ENCODE measurements around the gene PMAIP1. TPM values are rescaled to one million over a fixed set of nuclear protein-coding genes. Genes with fewer than 3 reads are reported as not detected.
"Not testable (repeated sequence)": the region's sequence is repeated elsewhere in the genome, so short reads cannot be mapped to it uniquely, and the experiment has no call there.

Gene PMAIP1
- total RNA-seq (2014; rRNA removed; shearing (Covaris generic); ENCODE audit: low replicate concordance) = 43.4 and 52.8 TPM in 2 replicates

GRCh38 chr18:59899298-59900221, at the start of gene PMAIP1:
Gene PMAIP1 (plus strand): TSS chr18:59899996. CDS start chr18:59900178, 182 bp downstream.
- peak within 1 kb of the TSS; percentile 85 for H3K9ac ChIP-seq (ENCODE audit: low read length)
- H4K20me1 ChIP-seq (ENCODE audit: insufficient read depth, low read depth, low read length) = peaks cover 25% of the 10 kb centered on the region; the same call in 1 of the 2 replicates

GRCh38 chr18:59851784-59852399, 47.9 kb upstream of the PMAIP1 start:
- Histone ChIP-seq H3K4me3 (ENCODE audit: low read length) (no peak overlapping the region), H3K27ac (ENCODE audit: low read length) (no peak overlapping the region), H2AFZ (ENCODE audit: low read length) (no peak overlapping the region), H3K27me3 (ENCODE audit: low read length) (no peaks in the 10 kb centered on the region), H3K4me1 (ENCODE audit: low read length) (peaks cover 7% of the 10 kb centered on the region), H3K9ac (ENCODE audit: low read length) (no peak overlapping the region), H3K79me2 (ENCODE audit: low read length) (no peaks in the 10 kb centered on the region), H3K9me3 (ENCODE audit: low read length) (no peaks in the 10 kb centered on the region), H3K4me2 (ENCODE audit: low read depth, low read length, poor library complexity, severe bottlenecking) (no peak overlapping the region), H4K20me1 (ENCODE audit: insufficient read depth, low read depth, low read length) (no peaks in the 10 kb centered on the region), H3K36me3 (ENCODE audit: insufficient read depth, low read length) (no peaks in the 10 kb centered on the region), H3K9me2 (replicated peaks; ENCODE audit: insufficient read depth, low read length) (no peaks in the 10 kb centered on the region)
- DNase-seq = no peak

More at GRCh38 chr18:59899298-59900221, at the start of gene PMAIP1:
- Histone ChIP-seq H3K4me3 (ENCODE audit: low read length) (peak within 1 kb of the TSS; percentile 86), H3K9me2 (replicated peaks; ENCODE audit: insufficient read depth, low read length) (no peaks in the 10 kb centered on the region), H2AFZ (ENCODE audit: low read length) (peak within 1 kb of the TSS; percentile 90), H3K79me2 (ENCODE audit: low read length) (peaks cover 15% of the 10 kb centered on the region; the same call in 1 of the 2 replicates), H3K36me3 (ENCODE audit: insufficient read depth, low read length) (peaks cover 18% of the 10 kb centered on the region), H3K27me3 (ENCODE audit: low read length) (no peaks in the 10 kb centered on the region), H3K27ac (ENCODE audit: low read length) (peak within 1 kb of the TSS; percentile 64), H3K4me2 (ENCODE audit: low read depth, low read length, poor library complexity, severe bottlenecking) (peak within 1 kb of the TSS; percentile 97), H3K9me3 (ENCODE audit: low read length) (no peaks in the 10 kb centered on the region), H3K4me1 (ENCODE audit: low read length) (peaks cover 44% of the 10 kb centered on the region)
- DNase-seq = peak; percentile 94

- H3K9ac ChIP-seq (ENCODE audit: low read length) = no peak overlapping the region
- H3K27ac ChIP-seq (ENCODE audit: low read length) = no peak overlapping the region
- H3K4me2 ChIP-seq (ENCODE audit: low read depth, low read length, poor library complexity, severe bottlenecking) = no peak overlapping the region
- H3K4me3 ChIP-seq (ENCODE audit: low read length) = no peak overlapping the region
- DNase-seq = no peak
- H3K4me1 ChIP-seq (ENCODE audit: low read length) = peaks cover 7% of the 10 kb centered on the region
- no peaks in the 10 kb centered on the region for H3K36me3 ChIP-seq (ENCODE audit: insufficient read depth, low read length)
- H4K20me1 ChIP-seq (ENCODE audit: insufficient read depth, low read depth, low read length) = no peaks in the 10 kb centered on the region
- no peaks in the 10 kb centered on the region for H3K79me2 ChIP-seq (ENCODE audit: low read length)
- H3K9me2 ChIP-seq (replicated peaks; ENCODE audit: insufficient read depth, low read length) = no peaks in the 10 kb centered on the region
- H3K27me3 ChIP-seq (ENCODE audit: low read length) = no peaks in the 10 kb centered on the region
- H2AFZ ChIP-seq (ENCODE audit: low read length) = no peak overlapping the region
- H3K9me3 ChIP-seq (ENCODE audit: low read length) = no peaks in the 10 kb centered on the region
These were observed 47.2 kb upstream of the PMAIP1 start for GRCh38 chr18:59852548-59852947.

GRCh38 chr18:59853380-59853779, 46.4 kb upstream of the PMAIP1 start:
- H3K27ac ChIP-seq (ENCODE audit: low read length) = no peak overlapping the region
- no peaks in the 10 kb centered on the region for H4K20me1 ChIP-seq (ENCODE audit: insufficient read depth, low read depth, low read length)
- H3K4me3 ChIP-seq (ENCODE audit: low read length) = no peak overlapping the region
- DNase-seq = no peak
- no peaks in the 10 kb centered on the region for H3K79me2 ChIP-seq (ENCODE audit: low read length)
- H3K9me3 ChIP-seq (ENCODE audit: low read length) = no peaks in the 10 kb centered on the region
- H3K9me2 ChIP-seq (replicated peaks; ENCODE audit: insufficient read depth, low read length) = no peaks in the 10 kb centered on the region
- no peak overlapping the region for H3K4me2 ChIP-seq (ENCODE audit: low read depth, low read length, poor library complexity, severe bottlenecking)
- no peaks in the 10 kb centered on the region for H3K36me3 ChIP-seq (ENCODE audit: insufficient read depth, low read length)
- H3K27me3 ChIP-seq (ENCODE audit: low read length) = no peaks in the 10 kb centered on the region
- peaks cover 7% of the 10 kb centered on the region for H3K4me1 ChIP-seq (ENCODE audit: low read length)
- H3K9ac ChIP-seq (ENCODE audit: low read length) = no peak overlapping the region
- H2AFZ ChIP-seq (ENCODE audit: low read length) = no peak overlapping the region

GRCh38 chr18:59853988-59854387, 45.8 kb upstream of the PMAIP1 start:
- not testable (repeated sequence) for H3K4me2 ChIP-seq (ENCODE audit: low read depth, low read length, poor library complexity, severe bottlenecking); H3K9me2 ChIP-seq (replicated peaks; ENCODE audit: insufficient read depth, low read length); H3K4me3 ChIP-seq (ENCODE audit: low read length); H3K9me3 ChIP-seq (ENCODE audit: low read length); H3K79me2 ChIP-seq (ENCODE audit: low read length); H3K27ac ChIP-seq (ENCODE audit: low read length); H2AFZ ChIP-seq (ENCODE audit: low read length); H3K4me1 ChIP-seq (ENCODE audit: low read length); H3K9ac ChIP-seq (ENCODE audit: low read length); H3K36me3 ChIP-seq (ENCODE audit: insufficient read depth, low read length); DNase-seq; H4K20me1 ChIP-seq (ENCODE audit: insufficient read depth, low read depth, low read length); H3K27me3 ChIP-seq (ENCODE audit: low read length)

- no peak overlapping the region for H2AFZ ChIP-seq (ENCODE audit: low read length)
- H4K20me1 ChIP-seq (ENCODE audit: insufficient read depth, low read depth, low read length) = no peaks in the 10 kb centered on the region
- H3K27ac ChIP-seq (ENCODE audit: low read length) = no peak overlapping the region
- peaks cover 12% of the 10 kb centered on the region for H3K4me1 ChIP-seq (ENCODE audit: low read length)
- H3K9ac ChIP-seq (ENCODE audit: low read length) = no peak overlapping the region
- H3K27me3 ChIP-seq (ENCODE audit: low read length) = no peaks in the 10 kb centered on the region; the same call in 1 of the 2 replicates
- H3K9me3 ChIP-seq (ENCODE audit: low read length) = no peaks in the 10 kb centered on the region
- no peaks in the 10 kb centered on the region for H3K9me2 ChIP-seq (replicated peaks; ENCODE audit: insufficient read depth, low read length)
- no peak for DNase-seq
- H3K36me3 ChIP-seq (ENCODE audit: insufficient read depth, low read length) = no peaks in the 10 kb centered on the region
- H3K4me3 ChIP-seq (ENCODE audit: low read length) = no peak overlapping the region
- H3K79me2 ChIP-seq (ENCODE audit: low read length) = no peaks in the 10 kb centered on the region
- H3K4me2 ChIP-seq (ENCODE audit: low read depth, low read length, poor library complexity, severe bottlenecking) = no peak overlapping the region
These were observed 38.8 kb upstream of the PMAIP1 start for GRCh38 chr18:59861009-59861408.

GRCh38 chr18:59861963-59862819, 37.6 kb upstream of the PMAIP1 start:
- Histone ChIP-seq H3K4me1 (ENCODE audit: low read length) (peaks cover 12% of the 10 kb centered on the region), H3K27me3 (ENCODE audit: low read length) (no peaks in the 10 kb centered on the region; the same call in 1 of the 2 replicates), H3K9me2 (replicated peaks; ENCODE audit: insufficient read depth, low read length) (no peaks in the 10 kb centered on the region), H4K20me1 (ENCODE audit: insufficient read depth, low read depth, low read length) (no peaks in the 10 kb centered on the region), H2AFZ (ENCODE audit: low read length) (no peak overlapping the region), H3K9me3 (ENCODE audit: low read length) (no peaks in the 10 kb centered on the region), H3K4me2 (ENCODE audit: low read depth, low read length, poor library complexity, severe bottlenecking) (no peak overlapping the region), H3K36me3 (ENCODE audit: insufficient read depth, low read length) (no peaks in the 10 kb centered on the region), H3K9ac (ENCODE audit: low read length) (no peak overlapping the region), H3K4me3 (ENCODE audit: low read length) (no peak overlapping the region), H3K79me2 (ENCODE audit: low read length) (no peaks in the 10 kb centered on the region), H3K27ac (ENCODE audit: low read length) (no peak overlapping the region)
- peak; percentile 71 for DNase-seq

Measured in Karpas-422 (cell line).